HG03469 (cell line): ENCODE measurements around the gene TOP3B.

Source experiments
- ATAC-seq: cut with Tn5 transposase; IDR thresholded peaks from one replicate; pipeline ENCODE4 v1.9.1; 2021; ENCODE audit warnings: mild to moderate bottlenecking, moderate library complexity, moderate number of reproducible peaks; ENCODE audit not compliant: unreplicated experiment

Gene TOP3B

GRCh38 chr22:21964234-21964633, 18.4 kb downstream of the TOP3B start:
- no peak for ATAC-seq

GRCh38 chr22:21963790-21964211, 18.8 kb downstream of the TOP3B start:
- no peak for ATAC-seq

GRCh38 chr22:21963286-21963685, 19.3 kb downstream of the TOP3B start:
- no peak for ATAC-seq

GRCh38 chr22:21962655-21962949, 20.0 kb downstream of the TOP3B start:
- ATAC-seq, result no peak

- no peak for ATAC-seq
These were observed 20.5 kb downstream of the TOP3B start for GRCh38 chr22:21961886-21962654.

GRCh38 chr22:21961127-21961867, 21.3 kb downstream of the TOP3B start:
- ATAC-seq, result no peak

- no peak for ATAC-seq
These were observed 22.1 kb downstream of the TOP3B start for GRCh38 chr22:21960200-21961126.

- no peak for ATAC-seq
These were observed 23.1 kb downstream of the TOP3B start for GRCh38 chr22:21959274-21960074.

- ATAC-seq, result no peak
These were observed 24.0 kb downstream of the TOP3B start for GRCh38 chr22:21958360-21959273.

GRCh38 chr22:21952586-21953571, 29.7 kb downstream of the TOP3B start, which contains the start of gene PPM1F:
PPM1F (minus strand) TSS chr22:21952848; CDS start chr22:21946048, 6,800 bp downstream.
- ATAC-seq, result no peak

GRCh38 chr22:21951931-21952465, 30.6 kb downstream of the TOP3B start:
- ATAC-seq, result no peak

GRCh38 chr22:21951062-21951461, 31.5 kb downstream of the TOP3B start:
- ATAC-seq, result no peak

GRCh38 chr22:21949948-21950347, 32.6 kb downstream of the TOP3B start:
- no peak for ATAC-seq

GRCh38 chr22:21949569-21949918, 33.0 kb downstream of the TOP3B start:
- no peak for ATAC-seq

GRCh38 chr22:21948824-21949568, 33.6 kb downstream of the TOP3B start:
- ATAC-seq, result no peak

GRCh38 chr22:21948390-21948789, 34.2 kb downstream of the TOP3B start:
- ATAC-seq, result no peak
